Measurements from ENCODE around the gene PLCH1. TPM values are rescaled to one million over a fixed set of nuclear protein-coding genes. Genes with fewer than 3 reads are reported as not detected.

Gene PLCH1
- total and polyA plus RNA-seq, 2 experiments from 2014 or later, result 2.6 to 5.8 TPM

DNA sequence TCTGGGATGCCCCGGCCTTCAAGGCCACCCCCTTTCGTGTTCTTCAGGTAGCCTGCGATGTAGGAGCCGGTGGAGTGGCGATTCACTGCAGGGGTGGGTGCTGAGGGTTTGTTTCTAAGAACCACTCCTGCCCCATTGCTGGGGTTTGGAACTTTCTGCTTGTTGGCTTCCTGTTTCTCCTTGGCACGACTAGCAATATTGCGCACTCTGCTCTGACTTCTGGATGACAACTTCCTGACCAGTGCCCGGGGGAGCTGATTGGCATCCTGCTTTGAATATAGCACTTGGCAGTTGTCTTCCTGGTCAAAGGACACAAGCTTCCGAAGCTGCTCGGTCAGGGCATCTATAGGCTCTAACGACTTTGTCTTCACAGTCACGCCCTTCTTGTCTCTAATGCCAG is 263.8 kb downstream of the PLCH1 start:
- Histone ChIP-seq H4K20me1 (ENCODE audit: insufficient read depth, poor library complexity, severe bottlenecking) (no peaks in the 10 kb centered on the region), H3K4me2 (no peak overlapping the region), H3K4me3 (no peak overlapping the region), H3K27me3 (no peaks in the 10 kb centered on the region), H3K36me3 (replicated peaks; ENCODE audit: insufficient read depth, low read depth) (no peaks in the 10 kb centered on the region), H3K79me2 (no peaks in the 10 kb centered on the region), H3K27ac (no peak overlapping the region), H3K9me3 (ENCODE audit: low read depth) (no peaks in the 10 kb centered on the region), H2AFZ (no peak overlapping the region), H3K9me2 (replicated peaks; ENCODE audit: insufficient read depth) (no peaks in the 10 kb centered on the region), H3K4me1 (ENCODE audit: insufficient read depth) (no peaks in the 10 kb centered on the region)
- TF ChIP-seq EZH2 (IDR thresholded peaks at IDR 0.05; ENCODE audit: borderline replicate concordance) (no peak), EZH2phosphoT487 (IDR thresholded peaks at IDR 0.05; ENCODE audit: low read depth, severe bottlenecking, unreplicated experiment) (no peak)
- TF ChIP-seq, protein P1, sequence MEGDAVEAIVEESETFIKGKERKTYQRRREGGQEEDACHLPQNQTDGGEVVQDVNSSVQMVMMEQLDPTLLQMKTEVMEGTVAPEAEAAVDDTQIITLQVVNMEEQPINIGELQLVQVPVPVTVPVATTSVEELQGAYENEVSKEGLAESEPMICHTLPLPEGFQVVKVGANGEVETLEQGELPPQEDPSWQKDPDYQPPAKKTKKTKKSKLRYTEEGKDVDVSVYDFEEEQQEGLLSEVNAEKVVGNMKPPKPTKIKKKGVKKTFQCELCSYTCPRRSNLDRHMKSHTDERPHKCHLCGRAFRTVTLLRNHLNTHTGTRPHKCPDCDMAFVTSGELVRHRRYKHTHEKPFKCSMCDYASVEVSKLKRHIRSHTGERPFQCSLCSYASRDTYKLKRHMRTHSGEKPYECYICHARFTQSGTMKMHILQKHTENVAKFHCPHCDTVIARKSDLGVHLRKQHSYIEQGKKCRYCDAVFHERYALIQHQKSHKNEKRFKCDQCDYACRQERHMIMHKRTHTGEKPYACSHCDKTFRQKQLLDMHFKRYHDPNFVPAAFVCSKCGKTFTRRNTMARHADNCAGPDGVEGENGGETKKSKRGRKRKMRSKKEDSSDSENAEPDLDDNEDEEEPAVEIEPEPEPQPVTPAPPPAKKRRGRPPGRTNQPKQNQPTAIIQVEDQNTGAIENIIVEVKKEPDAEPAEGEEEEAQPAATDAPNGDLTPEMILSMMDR (IDR thresholded peaks at IDR 0.05; ENCODE audit: poor library complexity), result no peak
- DNase-seq (ENCODE audit: low spot score), result no peak
- WGBS (ENCODE audit: low lambda C conversion rate, missing lambda C conversion rate), result 92% methylated on average over 12 of the region's 12 CpGs

GRCh38 chr3:155465664-155466063 is 279.2 kb downstream of the PLCH1 start:
- H2AFZ ChIP-seq, result no peak overlapping the region
- no peak overlapping the region for H3K4me2 ChIP-seq
- no peak overlapping the region for H3K4me3 ChIP-seq
- H3K36me3 ChIP-seq (replicated peaks; ENCODE audit: insufficient read depth, low read depth), result no peaks in the 10 kb centered on the region
- H3K79me2 ChIP-seq, result no peaks in the 10 kb centered on the region
- no peak overlapping the region for H3K27ac ChIP-seq
- TF ChIP-seq EZH2phosphoT487 (IDR thresholded peaks at IDR 0.05; ENCODE audit: low read depth, severe bottlenecking, unreplicated experiment) (no peak), EZH2 (IDR thresholded peaks at IDR 0.05; ENCODE audit: borderline replicate concordance) (no peak)
- TF ChIP-seq, protein P1 (IDR thresholded peaks at IDR 0.05; ENCODE audit: poor library complexity), result no peak
- H3K27me3 ChIP-seq, result no peaks in the 10 kb centered on the region
- 93% methylated on average over 2 of the region's 2 CpGs for WGBS (ENCODE audit: low lambda C conversion rate, missing lambda C conversion rate)
- H4K20me1 ChIP-seq (ENCODE audit: insufficient read depth, poor library complexity, severe bottlenecking), result no peaks in the 10 kb centered on the region
- no peaks in the 10 kb centered on the region for H3K9me2 ChIP-seq (replicated peaks; ENCODE audit: insufficient read depth)
- H3K9me3 ChIP-seq (ENCODE audit: low read depth), result no peaks in the 10 kb centered on the region
- no peaks in the 10 kb centered on the region for H3K4me1 ChIP-seq (ENCODE audit: insufficient read depth)
- no peak for DNase-seq (ENCODE audit: low spot score)

DNA sequence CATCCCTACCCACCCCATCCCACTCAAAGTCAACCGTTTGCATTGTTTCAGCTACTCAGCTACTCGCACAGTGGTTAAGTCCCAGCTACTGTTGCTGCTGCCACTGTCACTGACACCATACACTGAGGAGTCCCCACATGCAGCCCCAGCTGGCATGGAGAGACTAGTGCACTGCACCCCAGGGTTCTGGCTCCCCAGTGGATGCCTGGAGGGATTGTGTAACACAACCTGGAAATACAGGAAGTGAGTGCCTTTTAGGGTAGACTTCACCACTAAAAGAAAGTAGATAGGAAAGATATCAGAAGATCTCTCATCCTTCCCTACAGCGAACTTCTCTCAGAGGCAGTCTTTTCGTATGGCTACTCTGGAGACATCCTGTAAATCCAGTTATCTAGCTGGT is 282.2 kb downstream of the PLCH1 start:
- WGBS (ENCODE audit: low lambda C conversion rate, missing lambda C conversion rate), result 62% methylated on average over 4 of the region's 4 CpGs
- H3K9me3 ChIP-seq (ENCODE audit: low read depth), result no peaks in the 10 kb centered on the region
- H3K36me3 ChIP-seq (replicated peaks; ENCODE audit: insufficient read depth, low read depth), result no peaks in the 10 kb centered on the region
- H3K4me1 ChIP-seq (ENCODE audit: insufficient read depth), result no peaks in the 10 kb centered on the region
- no peak overlapping the region for H3K4me3 ChIP-seq
- TF ChIP-seq, protein P1 (IDR thresholded peaks at IDR 0.05; ENCODE audit: poor library complexity), result no peak
- TF ChIP-seq EZH2phosphoT487 (IDR thresholded peaks at IDR 0.05; ENCODE audit: low read depth, severe bottlenecking, unreplicated experiment), result no peak
- TF ChIP-seq EZH2 (IDR thresholded peaks at IDR 0.05; ENCODE audit: borderline replicate concordance), result no peak
- no peak overlapping the region for H2AFZ ChIP-seq
- H3K27me3 ChIP-seq, result no peaks in the 10 kb centered on the region
- no peaks in the 10 kb centered on the region for H4K20me1 ChIP-seq (ENCODE audit: insufficient read depth, poor library complexity, severe bottlenecking)
- H3K9me2 ChIP-seq (replicated peaks; ENCODE audit: insufficient read depth), result no peaks in the 10 kb centered on the region
- DNase-seq (ENCODE audit: low spot score), result no peak
- no peak overlapping the region for H3K27ac ChIP-seq
- H3K4me2 ChIP-seq, result no peak overlapping the region
- no peaks in the 10 kb centered on the region for H3K79me2 ChIP-seq

- Histone ChIP-seq H3K4me2 (no peak overlapping the region), H3K79me2 (no peaks in the 10 kb centered on the region)
- whole genome bisulfite sequencing (ENCODE audit: low lambda C conversion rate, missing lambda C conversion rate), result 95% methylated on average over 4 of the region's 4 CpGs
These were observed 287.3 kb downstream of the PLCH1 start for GRCh38 chr3:155457591-155457990.

More at GRCh38 chr3:155457591-155457990, 287.3 kb downstream of the PLCH1 start:
- Histone ChIP-seq H3K4me1 (ENCODE audit: insufficient read depth) (no peaks in the 10 kb centered on the region), H2AFZ (no peak overlapping the region), H3K9me3 (ENCODE audit: low read depth) (no peaks in the 10 kb centered on the region), H3K4me3 (no peak overlapping the region), H3K27ac (no peak overlapping the region), H4K20me1 (ENCODE audit: insufficient read depth, poor library complexity, severe bottlenecking) (no peaks in the 10 kb centered on the region), H3K27me3 (no peaks in the 10 kb centered on the region), H3K36me3 (replicated peaks; ENCODE audit: insufficient read depth, low read depth) (no peaks in the 10 kb centered on the region), H3K9me2 (replicated peaks; ENCODE audit: insufficient read depth) (no peaks in the 10 kb centered on the region)
- no peak for DNase-seq (ENCODE audit: low spot score)
- TF ChIP-seq EZH2 (IDR thresholded peaks at IDR 0.05; ENCODE audit: borderline replicate concordance), result no peak
- no peak for TF ChIP-seq EZH2phosphoT487 (IDR thresholded peaks at IDR 0.05; ENCODE audit: low read depth, severe bottlenecking, unreplicated experiment)
- TF ChIP-seq, protein P1 (IDR thresholded peaks at IDR 0.05; ENCODE audit: poor library complexity), result no peak

All from hepatocyte (in vitro differentiated cells).